SK-N-SH (cell line): Measurements from ENCODE around the gene MFNG.

Experiments
- EZH2phosphoT487 ChIP-seq: fragments of 200-600 bp; sonication (generic); IDR thresholded peaks from 2 replicates; pipeline ENCODE4 v1.6.1; 2017; ENCODE audit warnings: low read depth, mixed run types, mild to moderate bottlenecking, antibody characterized with exemption, moderate library complexity, borderline replicate concordance
- MXI1 ChIP-seq: IDR thresholded peaks from 2 replicates; pipeline ENCODE4 v1.6.1; 2012; ENCODE audit warnings: mild to moderate bottlenecking, low read depth, low read length, improper control_type of control experiment
- NRF1 ChIP-seq: IDR thresholded peaks from 2 replicates; pipeline ENCODE4 v1.6.1; 2012; ENCODE audit warnings: low read depth, mild to moderate bottlenecking, low read length
- TF ChIP-seq, protein P1 (sequence below): IDR thresholded peaks from 2 replicates; pipeline ENCODE4 v1.4.0; 2012; ENCODE audit warnings: low read depth
- TF ChIP-seq, protein P2 (sequence below): fragments of 200-600 bp; sonication (generic); IDR thresholded peaks from 2 replicates; pipeline ENCODE4 v1.6.1; 2017; ENCODE audit warnings: antibody characterized with exemption, mild to moderate bottlenecking, moderate library complexity

DNA sequence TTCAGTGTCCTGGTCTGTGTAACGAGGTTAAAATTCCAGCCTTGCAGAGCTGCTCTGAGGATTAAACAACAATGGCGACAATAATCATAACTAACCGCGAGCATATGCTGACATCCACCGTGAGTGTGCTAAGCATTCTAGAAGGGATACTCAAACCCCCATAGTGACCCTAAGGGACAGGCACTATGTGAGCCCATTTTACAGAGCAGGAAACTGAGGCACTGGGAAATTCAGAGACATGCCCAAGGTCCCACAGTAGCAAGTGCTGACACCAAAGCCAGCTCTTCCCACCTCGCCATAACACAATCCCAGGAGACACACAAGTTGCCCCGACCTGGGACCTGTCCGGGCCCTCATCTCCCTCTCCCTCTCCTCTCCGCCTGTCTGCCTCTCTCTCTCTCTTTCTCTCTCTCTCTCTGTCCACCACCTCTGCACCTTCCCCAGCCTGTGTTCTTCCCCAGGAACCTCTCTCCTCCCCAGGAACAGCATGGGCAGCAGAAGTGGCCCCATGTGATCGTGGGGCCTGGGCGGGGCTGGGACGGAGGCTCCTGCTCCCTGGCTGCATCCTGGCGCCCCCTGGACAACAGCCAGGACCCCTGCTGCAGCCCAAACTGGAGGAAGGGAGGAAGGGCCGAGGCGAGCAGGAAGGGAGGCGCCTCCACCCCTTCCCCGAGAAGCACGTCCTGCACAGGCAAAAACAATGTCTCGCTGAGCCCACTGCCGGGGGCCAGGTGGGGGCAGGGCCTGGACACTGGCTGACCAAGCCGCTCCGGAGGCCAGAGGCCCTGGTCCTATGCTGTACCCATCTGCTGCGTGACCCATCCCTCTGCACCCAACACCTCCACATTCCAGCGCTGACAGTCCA lies 14.8 kb upstream of the MFNG start:
- TF ChIP-seq, protein P1, sequence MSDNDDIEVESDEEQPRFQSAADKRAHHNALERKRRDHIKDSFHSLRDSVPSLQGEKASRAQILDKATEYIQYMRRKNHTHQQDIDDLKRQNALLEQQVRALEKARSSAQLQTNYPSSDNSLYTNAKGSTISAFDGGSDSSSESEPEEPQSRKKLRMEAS, result no peak
- TF ChIP-seq EZH2phosphoT487 (no peak), MXI1 (no peak), NRF1 (no peak)
- TF ChIP-seq, protein P2, sequence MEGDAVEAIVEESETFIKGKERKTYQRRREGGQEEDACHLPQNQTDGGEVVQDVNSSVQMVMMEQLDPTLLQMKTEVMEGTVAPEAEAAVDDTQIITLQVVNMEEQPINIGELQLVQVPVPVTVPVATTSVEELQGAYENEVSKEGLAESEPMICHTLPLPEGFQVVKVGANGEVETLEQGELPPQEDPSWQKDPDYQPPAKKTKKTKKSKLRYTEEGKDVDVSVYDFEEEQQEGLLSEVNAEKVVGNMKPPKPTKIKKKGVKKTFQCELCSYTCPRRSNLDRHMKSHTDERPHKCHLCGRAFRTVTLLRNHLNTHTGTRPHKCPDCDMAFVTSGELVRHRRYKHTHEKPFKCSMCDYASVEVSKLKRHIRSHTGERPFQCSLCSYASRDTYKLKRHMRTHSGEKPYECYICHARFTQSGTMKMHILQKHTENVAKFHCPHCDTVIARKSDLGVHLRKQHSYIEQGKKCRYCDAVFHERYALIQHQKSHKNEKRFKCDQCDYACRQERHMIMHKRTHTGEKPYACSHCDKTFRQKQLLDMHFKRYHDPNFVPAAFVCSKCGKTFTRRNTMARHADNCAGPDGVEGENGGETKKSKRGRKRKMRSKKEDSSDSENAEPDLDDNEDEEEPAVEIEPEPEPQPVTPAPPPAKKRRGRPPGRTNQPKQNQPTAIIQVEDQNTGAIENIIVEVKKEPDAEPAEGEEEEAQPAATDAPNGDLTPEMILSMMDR, result no peak
